Activated gamma-delta T cell treated with anti-CD3 and anti-CD28 coated beads, Interleukin-2, amount 50 U/mL, for 16 hours (primary cell): Measurements from ENCODE around the gene PACRGL.
"Not testable (repeated sequence)": the region's sequence is repeated elsewhere in the genome, so short reads cannot be mapped to it uniquely, and the experiment has no call there.

ENCODE experiments used
- DNase-seq: peaks from one replicate; pipeline ENCODE4 v3.0.0-alpha.2; 2020; ENCODE audit warnings: low read depth

PACRGL gene

DNA sequence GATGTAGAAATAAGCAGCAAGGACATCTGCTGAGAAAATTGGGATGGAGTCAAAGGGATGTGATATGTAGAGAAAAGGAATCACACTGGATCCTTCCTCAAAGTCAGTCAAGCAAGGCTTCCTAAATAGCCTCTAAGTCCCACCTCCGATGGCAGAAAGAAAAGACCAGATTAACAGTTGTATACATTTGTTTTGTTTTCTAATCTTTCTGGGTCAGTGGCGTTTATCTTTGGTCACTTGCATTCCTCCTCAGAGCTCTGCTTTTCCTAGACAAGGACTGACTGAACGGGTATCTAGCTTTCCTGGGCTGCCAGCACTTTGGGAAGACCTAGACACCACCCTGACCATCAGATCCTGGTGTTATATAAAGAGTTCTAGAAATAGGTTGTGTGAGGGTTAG lies 23.2 kb downstream of the PACRGL start:
- no peak for DNase-seq

DNA sequence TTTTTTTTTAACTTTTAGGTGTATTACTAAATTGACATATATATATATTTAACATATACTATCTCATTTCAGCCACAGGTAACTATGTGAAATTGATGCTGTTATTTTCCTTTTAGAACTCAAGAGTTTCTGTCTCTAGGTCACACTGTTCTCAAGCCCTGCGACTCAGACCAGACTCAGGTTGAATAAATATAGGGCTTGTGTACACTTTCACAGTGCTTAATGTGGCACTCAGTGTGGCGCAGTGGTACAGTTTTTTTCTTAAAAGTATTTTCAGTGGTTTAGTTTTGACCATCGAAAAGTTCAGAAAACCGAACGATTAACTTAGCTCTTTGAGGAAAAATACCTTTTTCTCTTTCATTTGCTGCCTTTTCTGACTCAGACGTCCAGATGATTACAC lies 24.7 kb downstream of the PACRGL start:
- DNase-seq: no peak

DNA sequence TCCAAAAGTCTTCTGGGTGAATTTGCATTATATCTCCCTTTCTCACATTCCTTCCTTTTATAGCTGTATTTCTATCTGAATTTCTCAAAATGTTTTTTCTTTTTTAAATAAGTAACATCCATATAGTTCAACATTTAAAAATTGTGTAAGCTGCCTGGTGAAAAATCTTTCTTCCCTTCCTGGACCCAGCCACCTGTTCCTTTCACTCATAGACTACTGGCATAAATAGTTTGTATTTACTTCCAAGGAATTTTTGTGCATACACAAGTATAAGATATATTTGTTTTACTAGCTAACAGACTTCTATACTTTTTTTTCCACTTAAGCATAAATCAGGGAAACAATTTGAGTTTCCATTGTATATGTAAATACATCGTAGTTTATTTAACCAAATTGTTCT lies 35.7 kb downstream of the PACRGL start:
- DNase-seq: no peak

- DNase-seq: not testable (repeated sequence)
Observed at GRCh38 chr4:20746000-20746399, 45.7 kb downstream of the PACRGL start.

GRCh38 chr4:20752641-20753040 lies 52.4 kb downstream of the PACRGL start:
- DNase-seq: no peak

DNA sequence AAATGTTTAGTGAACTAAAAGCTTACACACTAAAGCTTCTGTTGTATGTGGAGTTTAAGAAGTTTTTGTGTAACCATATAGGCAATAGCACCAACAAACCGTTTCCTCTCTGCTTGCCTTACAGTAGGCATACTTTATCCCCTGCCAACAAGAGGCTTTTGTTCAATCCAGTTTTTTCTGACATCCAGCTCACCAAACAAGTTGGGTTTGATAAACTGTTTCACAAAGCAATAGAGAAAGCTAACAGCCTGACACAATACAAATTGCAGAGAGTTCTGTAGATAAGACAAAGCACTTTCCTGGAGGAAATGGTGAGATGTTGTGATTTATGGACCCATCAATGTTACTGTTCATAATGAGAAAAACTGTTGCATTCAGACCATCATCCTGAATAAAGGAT lies 53.8 kb downstream of the PACRGL start:
- no peak for DNase-seq

DNA sequence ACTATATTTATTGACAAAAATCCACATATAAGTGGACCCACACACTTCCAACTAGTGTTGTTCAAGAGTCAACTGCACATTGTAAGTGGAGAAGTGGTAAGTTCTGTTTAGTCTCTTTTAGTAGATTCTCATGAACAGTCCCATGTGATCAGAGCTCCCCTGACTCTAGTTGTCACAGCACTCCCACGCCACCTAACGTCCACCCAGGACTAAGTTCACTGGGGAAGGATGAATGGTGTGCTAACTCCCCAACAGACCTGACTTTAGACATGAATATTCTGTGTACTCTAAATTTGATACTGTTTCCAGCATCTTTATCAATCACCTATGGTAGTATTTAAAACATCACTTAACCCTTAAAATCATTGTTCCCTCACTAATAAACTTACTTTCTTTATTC lies 59.8 kb downstream of the PACRGL start:
- no peak for DNase-seq

GRCh38 chr4:20761382-20761781 lies 61.1 kb downstream of the PACRGL start:
- DNase-seq: no peak

- no peak for DNase-seq
Observed at GRCh38 chr4:20761826-20762225, 61.6 kb downstream of the PACRGL start.

- DNase-seq: no peak
Observed at GRCh38 chr4:20764366-20764992, 64.2 kb downstream of the PACRGL start.

DNA sequence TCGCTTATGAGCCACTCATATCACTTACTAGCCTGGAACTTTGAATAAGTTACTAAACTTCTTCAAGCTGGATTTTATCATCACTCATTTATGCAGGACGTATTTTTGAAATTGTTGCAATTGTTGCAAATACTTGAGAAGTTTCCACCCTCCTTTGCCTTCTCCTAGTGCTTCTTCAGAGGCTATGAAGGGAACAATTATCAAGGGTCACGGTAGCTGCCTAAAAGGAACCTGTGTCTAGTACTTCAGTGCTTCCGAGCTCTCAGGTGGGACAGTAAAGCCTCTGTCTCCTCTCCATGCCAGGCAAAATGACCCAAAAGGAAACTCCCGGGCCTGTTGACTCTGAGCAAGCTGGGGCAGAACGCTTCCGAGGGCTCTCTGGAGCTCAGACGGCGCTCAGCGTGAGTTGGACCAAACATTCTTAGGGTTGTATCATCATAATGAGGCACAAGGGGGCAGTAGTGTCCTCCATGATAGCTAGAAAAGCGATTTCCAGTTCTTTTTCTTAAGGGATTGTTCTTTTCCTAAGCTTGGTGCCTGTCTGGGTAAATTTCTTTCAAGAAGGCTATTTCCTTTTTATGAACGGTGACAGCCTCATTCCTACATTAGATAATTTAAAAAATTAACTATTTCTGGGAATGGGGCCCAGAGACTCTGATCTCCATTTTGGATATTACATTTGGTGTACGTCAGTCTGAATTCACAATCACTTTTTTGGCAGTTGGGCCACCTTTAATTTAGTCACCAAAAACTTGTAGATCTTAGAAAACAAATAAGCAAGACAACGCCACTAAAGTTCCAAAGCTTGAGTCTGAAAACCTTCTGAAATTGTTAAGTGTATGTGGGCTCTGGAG lies 73.1 kb downstream of the PACRGL start:
- no peak for DNase-seq

DNA sequence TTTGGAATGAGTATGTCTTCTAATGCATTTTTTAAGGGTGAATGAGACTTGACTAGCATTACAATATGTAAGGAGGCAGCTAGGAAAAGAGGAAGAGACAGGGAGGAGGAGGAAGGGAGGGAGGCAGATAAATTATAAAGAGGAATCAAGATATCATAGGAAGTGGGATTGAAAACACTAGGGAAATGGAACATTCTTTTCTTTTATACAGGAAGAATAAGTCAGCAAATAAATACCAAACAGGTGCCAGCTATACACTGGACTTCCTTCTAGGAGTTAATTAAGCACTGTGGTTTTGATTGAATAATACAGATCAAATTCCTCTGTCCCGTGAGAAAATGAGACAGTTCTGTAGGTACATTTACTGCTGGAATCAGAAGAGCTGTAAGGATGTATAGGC lies 78.6 kb downstream of the PACRGL start:
- DNase-seq: no peak

DNA sequence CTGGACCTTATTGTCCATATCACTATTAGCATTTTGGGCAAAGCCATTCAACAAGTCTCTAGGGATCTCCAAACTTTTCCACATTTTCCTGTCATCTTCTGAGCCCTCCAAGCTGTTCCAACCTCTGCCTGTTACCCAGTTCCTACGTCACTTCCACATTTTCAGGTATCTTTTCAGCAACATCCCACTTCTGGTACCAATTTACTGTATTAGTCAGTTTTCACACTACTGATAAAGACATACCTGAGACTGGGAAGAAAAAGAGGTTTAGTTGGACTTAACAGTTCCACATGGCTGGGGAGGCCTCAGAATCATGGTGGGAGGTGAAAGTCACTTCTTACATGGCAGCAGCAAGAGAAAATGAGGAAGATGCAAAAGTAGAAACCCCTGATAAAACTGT lies 82.9 kb downstream of the PACRGL start:
- not testable (repeated sequence) for DNase-seq

- DNase-seq: no peak
Observed at GRCh38 chr4:20787940-20788665, 87.8 kb downstream of the PACRGL start.
